HFF-Myc (cell line): ENCODE data around the gene ZXDC.

Experiments used
- DNase-seq: peaks from one replicate; pipeline ENCODE4 v3.0.0-alpha.2; 2011; ENCODE audit warnings: low read depth; ENCODE audit errors: extremely low read depth
- H3K4me3 ChIP-seq: replicated peaks from 2 replicates; pipeline ENCODE4 v1.5.1; 2011; ENCODE audit warnings: low read depth, mild to moderate bottlenecking, control low read depth, low read length
- CTCF ChIP-seq: IDR thresholded peaks from 2 replicates; pipeline ENCODE4 v1.5.1; 2012; ENCODE audit warnings: mild to moderate bottlenecking, low read depth, low read length, control low read depth; ENCODE audit errors: missing control alignments

The ZXDC gene

DNA sequence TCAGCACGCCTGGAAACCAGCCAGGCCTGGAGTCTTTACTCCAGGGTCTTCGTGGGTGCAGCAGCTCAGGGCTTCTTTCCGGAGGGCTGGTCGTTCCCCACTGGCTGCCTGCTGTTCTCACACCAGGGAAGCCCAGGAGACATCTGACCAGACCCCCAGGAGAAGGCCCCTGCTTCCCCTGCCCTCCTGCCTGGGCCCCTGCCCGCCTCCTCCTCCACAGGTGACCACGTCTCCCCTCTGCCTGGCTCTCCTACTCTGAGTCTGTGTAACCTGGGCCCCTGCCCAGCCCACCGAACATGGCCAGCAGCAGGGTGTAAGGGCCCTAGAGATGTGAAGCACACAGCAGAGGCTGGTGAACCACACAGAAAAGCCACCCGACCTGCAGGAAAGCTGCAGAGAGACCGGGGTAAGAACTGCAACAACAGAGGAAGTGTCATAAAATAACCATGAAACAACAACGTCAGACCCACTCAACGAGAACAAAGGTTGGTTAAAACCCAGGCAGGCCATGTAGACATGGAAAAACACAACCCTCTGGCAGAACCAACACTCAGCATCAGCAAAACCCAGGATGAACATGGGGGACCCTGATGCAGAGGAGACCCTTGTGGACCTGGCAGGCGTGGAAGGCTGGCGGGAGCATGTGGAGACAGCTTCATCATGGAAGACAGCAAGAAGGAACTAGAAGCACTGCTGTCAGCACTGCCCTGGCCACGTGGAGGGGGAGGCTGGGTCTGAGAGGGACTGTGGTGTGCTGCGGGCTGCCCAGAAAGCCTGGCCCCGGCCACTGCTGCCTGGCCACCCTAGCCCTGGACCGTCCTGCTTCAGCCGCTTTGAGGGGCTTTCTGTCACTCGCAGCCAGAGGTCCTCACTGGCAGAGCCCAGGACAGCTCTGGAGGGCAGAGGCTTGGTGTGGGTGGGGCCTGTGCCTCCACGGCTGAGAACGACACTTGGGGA, 21.5 kb upstream of the ZXDC start:
- TF ChIP-seq CTCF: no peak
- H3K4me3 ChIP-seq: no peak overlapping the region
- no peak for DNase-seq

DNA sequence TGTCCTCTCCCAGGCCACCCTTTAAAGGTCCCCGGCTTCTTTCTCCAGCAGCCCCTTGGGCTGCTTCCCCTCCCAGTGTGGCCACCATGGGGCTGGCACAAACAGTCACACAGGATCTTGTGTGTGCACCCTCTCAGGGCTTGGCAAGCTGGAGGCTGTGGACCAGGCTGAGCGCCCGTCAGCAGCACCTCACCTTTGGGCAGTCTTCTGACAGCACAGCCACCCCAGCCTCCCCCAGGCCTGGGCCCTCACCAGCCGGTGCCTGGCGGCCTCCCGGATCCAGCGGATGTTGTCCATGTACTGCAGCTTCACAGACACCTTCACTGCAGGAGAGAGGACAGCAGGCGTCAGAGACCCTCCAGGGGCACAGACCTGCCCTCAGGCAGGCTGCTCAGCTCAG, 20.1 kb upstream of the ZXDC start:
- no peak overlapping the region for H3K4me3 ChIP-seq
- no peak for TF ChIP-seq CTCF
- no peak for DNase-seq

- H3K4me3 ChIP-seq: no peak overlapping the region
- DNase-seq: no peak
- TF ChIP-seq CTCF: no peak
Observed at GRCh38 chr3:126494970-126495230, 19.2 kb upstream of the ZXDC start.

- TF ChIP-seq CTCF: no peak
- DNase-seq: no peak
- H3K4me3 ChIP-seq: no peak overlapping the region
Observed at GRCh38 chr3:126494204-126494969, 18.7 kb upstream of the ZXDC start.

DNA sequence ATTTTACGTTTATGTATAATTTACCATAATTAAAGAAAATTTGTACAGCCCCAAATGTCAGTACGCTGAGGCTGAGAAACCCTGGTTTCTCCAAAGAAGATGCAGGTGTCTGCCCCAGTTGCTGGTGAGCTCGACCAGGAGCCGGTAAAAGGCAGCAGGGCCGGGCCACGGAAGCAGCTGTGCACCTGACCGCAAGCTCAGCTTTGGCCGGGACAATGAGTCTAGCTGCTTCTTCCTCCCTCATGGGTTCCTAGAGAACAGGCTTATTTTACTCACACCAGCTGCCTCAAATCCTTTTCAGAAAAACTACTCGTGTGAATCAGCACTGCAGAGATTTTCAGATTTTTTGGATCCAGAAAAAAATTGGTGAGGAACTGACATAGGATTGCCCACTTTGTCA, 18.0 kb upstream of the ZXDC start:
- TF ChIP-seq CTCF: no peak
- no peak for DNase-seq
- no peak overlapping the region for H3K4me3 ChIP-seq

DNA sequence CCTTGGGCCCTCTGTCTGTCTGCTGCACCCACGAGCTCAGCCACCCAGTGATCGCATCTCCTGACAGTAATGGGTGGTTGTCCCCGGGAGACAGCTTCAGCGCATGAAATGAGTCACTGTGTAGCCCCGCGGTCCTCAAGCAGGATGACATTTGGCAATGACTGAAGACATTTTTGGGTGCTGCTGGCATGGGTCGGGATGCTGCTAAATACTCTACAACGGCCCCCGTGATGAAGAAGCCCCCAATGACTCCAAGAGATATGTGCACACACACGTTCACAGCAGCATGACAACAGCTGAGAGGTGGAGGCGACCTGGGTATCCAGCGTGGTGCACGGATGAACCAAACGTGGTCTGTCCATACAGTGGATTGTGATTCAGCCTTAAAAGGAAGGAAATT, 17.4 kb upstream of the ZXDC start:
- no peak for TF ChIP-seq CTCF
- H3K4me3 ChIP-seq: no peak overlapping the region
- no peak for DNase-seq
